GM12878 (cell line): ENCODE results near the gene MGAT5. TPM values are rescaled to one million over a fixed set of nuclear protein-coding genes. Genes with fewer than 3 reads are reported as not detected.

Experiments
- ATAC-seq: fragments of 200-7000 bp; cut with Tn5 transposase; 3 replicates; pipeline ENCODE4 v1.9.1; 2020; ENCODE audit warnings: mild to moderate bottlenecking, moderate library complexity
- BruUV-seq: library from RNA; stranded (reverse); fragments of 400-500 nt; replicated peaks from 2 replicates; lab custom pipeline; 2021; lab: Mats Ljungman, UMichigan
- CTCF ChIA-PET: fragments of 300-600 bp; sonication (Branson Sonifier 250); formaldehyde crosslinking; extraction: SDS; loops from one replicate; lab custom pipeline; 2021; ENCODE audit warnings: inconsistent platforms; lab: Yijun Ruan, JAX
- POLR2A ChIA-PET: fragments of 350-600 bp; formaldehyde crosslinking; extraction: SDS; loops from one replicate; lab custom pipeline; 2021; ENCODE audit warnings: inconsistent platforms; lab: Charles Lee
- RAD21 ChIA-PET: fragments of 300-600 bp; sonication (Branson Sonifier 250); formaldehyde crosslinking; loops from one replicate; lab custom pipeline; 2023; ENCODE audit warnings: antibody characterized with exemption; ENCODE audit not compliant: unreplicated experiment; lab: Charles Lee
- SMC1A ChIA-PET: fragments of 300-600 bp; sonication (Branson Sonifier 250); formaldehyde crosslinking; loops from one replicate; lab custom pipeline; 2023; ENCODE audit not compliant: unreplicated experiment, uncharacterized antibody; lab: Charles Lee
- DNase-seq: peaks from one replicate; pipeline ENCODE4 v3.0.0-alpha.2; 2011; ENCODE audit warnings: low read depth, low spot score
- FAIRE-seq: peaks from 3 replicates; lab custom pipeline; 2011; peaks lifted over from hg19 to GRCh38; lab: Jason Lieb, UNC
- H2AFZ ChIP-seq: 2 replicates; pipeline ENCODE4 v1.6.0; 2011; ENCODE audit warnings: low read depth, low read length, control low read depth; ENCODE audit not compliant: control insufficient read depth
- H3K27ac ChIP-seq: 2 replicates; pipeline ENCODE4 v1.5.1; 2011; ENCODE audit warnings: control low read depth; ENCODE audit not compliant: control insufficient read depth, insufficient read depth
- H3K27me3 ChIP-seq, 2 experiments: replicated peaks in 1 of 2; 2 replicates each; pipeline versions ENCODE4 v1.6.0 to v1.6.1; 2011; ENCODE audit warnings: low read length in 1 of 2; ENCODE audit not compliant: control insufficient read depth in 2 of 2, insufficient read depth in 2 of 2
- H3K36me3 ChIP-seq, 2 experiments: 2 replicates each; pipeline ENCODE4 v1.5.1; 2011; ENCODE audit warnings: low read length in 1 of 2; ENCODE audit not compliant: control insufficient read depth in 2 of 2, insufficient read depth in 2 of 2
- H3K4me1 ChIP-seq: 2 replicates; pipeline ENCODE4 v1.6.1; 2011; ENCODE audit warnings: mild to moderate bottlenecking, low read length, moderate library complexity, mixed read lengths; ENCODE audit not compliant: control insufficient read depth, insufficient read depth
- H3K4me2 ChIP-seq: 2 replicates; pipeline ENCODE4 v1.6.0; 2011; ENCODE audit warnings: control low read depth; ENCODE audit not compliant: control insufficient read depth, insufficient read depth
- H3K4me3 ChIP-seq: fragments of 200-600 bp; sonication (generic); 2 replicates; pipeline ENCODE4 v1.5.1; 2016
- H3K79me2 ChIP-seq: 2 replicates; pipeline ENCODE4 v1.6.0; 2011; ENCODE audit warnings: low read length; ENCODE audit not compliant: control insufficient read depth, insufficient read depth
- H3K9ac ChIP-seq: 2 replicates; pipeline ENCODE4 v1.8.0; 2011; ENCODE audit warnings: low read length, control low read depth, mixed read lengths; ENCODE audit not compliant: control insufficient read depth, insufficient read depth
- H3K9me3 ChIP-seq: replicated peaks from 3 replicates; pipeline ENCODE4 v1.5.1; 2011; ENCODE audit warnings: mild to moderate bottlenecking, low read length; ENCODE audit not compliant: control insufficient read depth, insufficient read depth
- H4K20me1 ChIP-seq: 2 replicates; pipeline ENCODE4 v1.6.0; 2011; ENCODE audit not compliant: control insufficient read depth, insufficient read depth
- CUX1 ChIP-seq: IDR thresholded peaks from 2 replicates; pipeline ENCODE4 v1.6.1; 2012; ENCODE audit warnings: improper control_type of control experiment, low read depth, low read length; ENCODE audit not compliant: insufficient replicate concordance
- RELB ChIP-seq: fragments of 450-650 bp; IDR thresholded peaks from 2 replicates; pipeline ENCODE4 v1.6.1; 2017; ENCODE audit warnings: low read depth, mild to moderate bottlenecking, moderate library complexity
- ZBED1 ChIP-seq: IDR thresholded peaks from 2 replicates; pipeline ENCODE4 v1.6.1; 2016; ENCODE audit warnings: borderline replicate concordance
- WGBS: methylation state at CpG from one replicate; pipeline ENCODE4 v1.1.6; 2016; ENCODE audit warnings: low lambda C conversion rate; ENCODE audit not compliant: insufficient replicate concordance, insufficient coverage; ENCODE audit errors: missing lambda C conversion rate; 5-methylcytosine and 5-hydroxymethylcytosine counted together
- in situ Hi-C: fragments of 300-500 bp; cut with MboI; formaldehyde crosslinking; loops from 9 replicates; pipeline ENCODE4 v1.14.3; 2018; ENCODE audit warnings: mixed read lengths
- intact Hi-C: fragments of 100-400 bp; cut with micrococcal nuclease; formaldehyde crosslinking; loops from one replicate; pipeline ENCODE4 v1.14.2; 2022; ENCODE audit not compliant: unreplicated experiment
- polyA plus RNA-seq, 11 experiments: library from polyadenylated mRNA; depleted of rRNA in 4 of 11; unstranded in 6 of 11; stranded (reverse) in 5 of 11; fragments of >200 nt; fragmentation: Nextera tagmentation in 4 of 11; fragmentation: Illumina TruSeq in 1 of 11; extraction: Ambion mirVana in 4 of 11; extraction: Trizol in 1 of 11; gene quantifications; 1 replicate in 1 of 11; 2 replicates in 10 of 11; pipeline versions ENCODE4 v1.2.1 to v1.2.3, GENCODE V29; 2011 to 2016; ENCODE audit warnings: inconsistent platforms in 2 of 11, missing spikeins in 2 of 11, low read depth in 1 of 11
- total RNA-seq, 4 experiments: library from RNA; depleted of rRNA in 3 of 4; stranded (reverse); fragments of >200 nt in 3 of 4; fragmentation: Illumina TruSeq in 1 of 4; extraction: Trizol in 1 of 4; gene quantifications; 2 replicates each; pipeline versions ENCODE4 v1.2.1 to v1.2.3, GENCODE V29; 2013 to 2021

Gene MGAT5
- total and polyA plus RNA-seq, 10 of the 15 experiments (the other 5 are each of a cell fraction or from before 2014, with no cell fraction given), result 4.9 to 104 (median 36.2) TPM

GRCh38 chr2:134402410-134402809 is 148.5 kb downstream of the MGAT5 start (continued):
- TF ChIP-seq CUX1, result no peak
- TF ChIP-seq RELB, result no peak

GRCh38 chr2:134405611-134406081 is 151.8 kb downstream of the MGAT5 start:
- WGBS, result 99% methylated on average over 3 of the region's 3 CpGs
- H3K36me3 ChIP-seq, result peaks cover 10 to 29% of the 10 kb centered on the region in 2 experiments
- RAD21 ChIA-PET, result interaction anchor here (0.6 to 2.3 kb wide), 2 partner anchors 160 to 287 kb away, joined by 5 to 7 read pairs; no protein-coding TSS in a partner anchor
- CTCF ChIA-PET, result interaction anchor here (0.9 to 1.2 kb wide), 2 partner anchors 10 to 159 kb away, joined by 3 read pairs; no protein-coding TSS in a partner anchor
- no peaks in the 10 kb centered on the region for H3K79me2 ChIP-seq
- POLR2A ChIA-PET, result no interaction called here
- DNase-seq (no peak), FAIRE-seq (no peak), ATAC-seq (no peak)
- no peak overlapping the region for H3K9ac ChIP-seq
- H3K27ac ChIP-seq, result no peak overlapping the region
- H3K9me3 ChIP-seq, result no peaks in the 10 kb centered on the region
- in situ Hi-C loops (no loop called here), intact Hi-C loops (no loop called here)
- SMC1A ChIA-PET, result interaction anchor here (2.9 to 3.0 kb wide), 2 partner anchors 18 to 287 kb away, joined by 7 to 12 read pairs; no protein-coding TSS in a partner anchor
- H3K4me1 ChIP-seq, result peaks cover 17% of the 10 kb centered on the region
- H4K20me1 ChIP-seq, result no peaks in the 10 kb centered on the region
- H3K4me3 ChIP-seq, result no peak overlapping the region
- BruUV-seq, result no TSS peak
- H3K27me3 ChIP-seq, result no peaks in the 10 kb centered on the region
- TF ChIP-seq ZBED1, result no peak
- H3K4me2 ChIP-seq, result no peak overlapping the region
- H2AFZ ChIP-seq, result no peak overlapping the region
